NOMO-1 treated with DMSO at 0.1 percent for 48 hours (cell line): Measurements from ENCODE around the gene PITPNC1.
"Not testable (repeated sequence)": the region's sequence is repeated elsewhere in the genome, so short reads cannot be mapped to it uniquely, and the experiment has no call there.

Experiments used
- DNase-seq: peaks from one replicate; lab custom pipeline; 2025; ENCODE audit not compliant: unreplicated experiment; lab: John Stamatoyannopoulos, UW

Gene PITPNC1

DNA sequence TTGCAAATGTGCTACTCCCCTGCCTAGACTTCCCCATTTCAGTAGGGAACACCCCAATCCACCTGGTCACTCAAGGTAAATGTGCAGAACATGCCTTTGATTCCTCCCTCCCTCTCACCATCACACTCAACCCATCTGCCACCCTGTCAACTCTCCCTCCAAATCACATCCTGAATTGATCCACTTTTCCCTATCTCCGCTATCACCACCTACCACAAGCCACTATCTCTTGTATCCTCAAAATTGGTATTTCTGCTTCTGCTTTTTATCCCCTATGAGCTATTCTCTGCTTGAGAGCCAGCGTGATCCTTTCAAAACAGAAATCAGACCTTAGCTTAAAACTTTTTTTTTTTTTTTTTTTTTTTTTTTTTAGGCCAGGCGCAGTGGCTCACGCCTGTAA is 335.3 kb downstream of the PITPNC1 start:
- DNase-seq: no peak

DNA sequence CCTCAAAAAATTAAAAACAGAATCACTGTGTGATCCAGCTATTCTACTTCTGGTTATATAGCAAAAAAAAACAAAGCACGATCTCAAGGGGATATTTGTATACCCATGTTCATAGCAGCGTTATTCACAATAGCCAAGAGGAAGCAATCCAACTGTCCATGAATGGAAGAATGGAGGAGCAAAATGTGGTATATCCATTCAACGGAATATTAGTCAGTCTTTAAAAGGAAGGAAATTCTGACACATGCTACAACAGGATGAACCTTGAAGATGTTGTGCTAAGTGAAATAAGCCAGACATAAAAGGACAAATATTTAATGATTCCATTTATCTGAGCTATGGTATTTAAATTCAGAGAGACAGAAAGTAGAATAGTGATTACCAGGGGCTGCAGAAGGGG is 336.1 kb downstream of the PITPNC1 start:
- DNase-seq: no peak

DNA sequence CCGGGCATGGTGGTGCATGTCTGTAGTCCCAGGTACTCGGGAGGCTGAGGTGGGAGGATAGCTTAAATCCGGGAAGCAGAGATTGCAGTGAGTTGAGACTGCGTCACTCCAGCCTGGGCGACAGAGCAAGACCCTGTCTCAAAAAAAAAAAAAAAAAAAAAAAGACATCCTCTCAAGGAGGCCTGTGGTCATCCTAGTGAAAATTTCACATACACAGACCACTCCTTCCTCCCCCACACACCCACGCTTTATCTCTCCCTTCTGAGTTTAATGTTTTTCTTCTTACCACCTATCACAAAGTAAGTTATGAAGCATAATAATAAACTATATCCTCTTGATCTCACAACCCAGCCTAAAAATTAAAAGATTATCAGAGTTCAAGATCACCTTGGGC is 339.3 kb downstream of the PITPNC1 start:
- DNase-seq: no peak

DNA sequence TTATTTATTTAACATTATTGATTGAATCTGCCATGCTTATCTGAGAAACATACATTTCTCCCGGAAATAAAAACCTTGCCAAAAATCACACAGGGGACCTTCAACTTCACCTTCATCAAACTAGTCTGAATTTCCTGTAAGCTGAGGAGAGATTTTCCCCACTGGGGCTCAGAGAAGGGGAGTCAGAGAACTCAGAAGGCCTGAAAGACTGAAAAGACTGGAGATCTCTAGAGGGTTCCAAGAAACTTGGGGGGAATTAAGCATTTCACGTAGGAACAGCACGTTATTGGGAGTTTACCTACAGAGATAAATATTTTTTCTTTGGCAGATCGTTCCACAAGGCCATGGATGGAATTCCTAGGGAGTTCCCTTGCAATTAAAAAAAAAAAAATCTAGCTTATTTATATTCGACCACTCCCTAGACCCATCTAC is 340.1 kb downstream of the PITPNC1 start:
- DNase-seq: no peak

DNA sequence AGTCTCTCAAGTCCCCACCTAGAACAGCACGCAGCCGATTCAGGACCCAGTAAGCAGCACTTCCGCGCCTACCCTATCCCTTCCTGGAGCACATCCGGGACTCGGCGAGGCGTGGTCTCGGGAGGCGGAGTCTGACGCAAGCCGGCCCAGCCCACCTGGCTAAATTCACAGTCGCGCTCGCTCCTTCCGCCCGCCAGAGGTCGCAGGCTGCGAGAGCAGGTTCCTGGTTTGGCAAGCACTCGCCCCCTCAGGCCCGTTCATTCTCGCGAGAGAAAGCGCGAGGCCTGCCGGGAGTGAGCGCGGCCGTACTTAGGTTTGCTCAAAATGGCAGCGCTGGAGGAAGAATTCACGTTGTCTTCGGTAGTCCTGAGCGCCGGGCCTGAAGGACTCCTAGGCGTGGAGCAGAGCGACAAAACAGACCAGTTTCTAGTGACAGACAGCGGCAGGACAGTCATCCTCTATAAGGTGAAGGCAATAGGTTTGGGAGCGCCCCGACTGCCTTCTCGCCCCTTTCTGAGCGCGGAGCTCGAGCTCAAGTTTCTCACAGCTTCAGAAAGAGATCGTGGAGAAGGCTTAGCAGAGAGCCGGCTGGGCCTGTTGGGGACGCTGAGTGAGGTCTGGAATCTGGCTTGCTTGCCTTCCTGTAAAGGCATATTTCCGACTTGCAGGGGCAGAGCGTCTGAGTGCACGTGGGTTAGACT is 340.7 kb downstream of the PITPNC1 start, which contains the start of gene NOL11:
Gene NOL11 (plus strand): TSS at position 313 of the 701 bp plus-strand sequence. CDS start 12 bp downstream, at position 325.
- peak; percentile 98 for DNase-seq

DNA sequence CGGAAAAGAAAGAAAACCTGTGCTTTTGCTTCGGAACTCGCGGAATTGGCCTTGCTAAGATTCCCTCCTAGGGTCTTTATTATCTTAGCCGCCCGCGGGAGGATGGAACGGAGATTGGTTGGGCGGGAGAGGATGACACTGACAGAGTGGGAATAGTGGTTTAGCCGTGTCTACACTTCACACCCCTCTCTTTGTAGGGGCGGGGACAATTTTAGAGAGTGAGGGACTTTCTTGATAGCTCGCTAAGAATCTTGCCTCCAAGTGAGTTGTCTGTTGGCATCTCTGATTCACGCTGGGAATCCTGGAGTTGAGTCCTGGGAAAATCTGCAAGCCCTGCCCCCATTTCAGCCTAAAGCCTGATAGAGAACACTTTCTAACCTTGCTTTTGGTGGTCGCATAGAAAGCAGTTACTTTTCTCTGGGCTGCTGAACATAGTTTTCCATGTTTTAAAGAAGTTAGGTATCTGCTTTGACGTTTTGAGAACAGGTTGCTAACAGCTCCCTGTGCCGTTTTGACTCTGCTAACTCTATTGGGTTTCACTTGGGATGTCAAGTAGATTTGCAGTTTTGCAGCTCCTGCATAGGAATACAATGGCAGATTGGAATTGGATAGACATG is 341.4 kb downstream of the PITPNC1 start:
- peak; percentile 31 for DNase-seq

DNA sequence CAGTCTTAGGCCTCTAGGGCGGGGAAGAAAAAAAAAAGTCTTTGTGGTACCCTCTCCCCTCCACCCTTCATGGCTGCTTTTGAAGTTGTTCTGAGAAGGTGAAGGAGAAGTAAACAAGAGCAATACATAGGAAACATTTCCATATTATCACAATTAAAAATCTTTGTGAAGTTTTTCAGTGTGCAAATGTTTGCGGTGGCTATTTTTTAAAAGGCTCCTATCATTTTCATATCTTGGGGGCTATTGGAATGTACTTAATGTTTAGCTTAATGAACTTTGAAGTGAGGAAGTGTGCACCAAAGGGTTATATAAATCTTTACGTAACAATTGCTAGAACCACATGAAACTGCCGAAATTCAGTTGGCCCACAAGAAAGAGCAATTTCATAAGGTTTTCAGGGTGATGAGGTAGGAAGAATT is 348.3 kb downstream of the PITPNC1 start:
- DNase-seq: no peak

DNA sequence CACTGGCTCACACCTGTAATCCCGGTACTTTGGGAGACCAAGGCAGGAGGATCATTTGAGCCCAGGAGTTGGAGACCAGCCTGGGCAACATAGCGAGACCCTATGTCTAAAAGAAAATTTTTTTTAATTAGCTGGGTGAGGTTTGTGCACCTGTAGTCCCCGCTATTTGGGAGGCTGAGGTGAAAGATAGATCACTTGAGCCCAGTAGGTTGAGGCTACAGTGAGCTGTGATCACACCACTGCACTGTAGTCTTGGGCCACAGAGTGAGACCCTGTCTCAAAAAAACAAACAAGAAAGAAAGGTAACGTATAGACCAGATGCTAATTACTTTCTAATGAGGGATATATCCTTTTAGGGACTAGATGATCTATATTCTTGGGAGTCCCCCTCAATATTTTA is 348.7 kb downstream of the PITPNC1 start:
- no peak for DNase-seq

DNA sequence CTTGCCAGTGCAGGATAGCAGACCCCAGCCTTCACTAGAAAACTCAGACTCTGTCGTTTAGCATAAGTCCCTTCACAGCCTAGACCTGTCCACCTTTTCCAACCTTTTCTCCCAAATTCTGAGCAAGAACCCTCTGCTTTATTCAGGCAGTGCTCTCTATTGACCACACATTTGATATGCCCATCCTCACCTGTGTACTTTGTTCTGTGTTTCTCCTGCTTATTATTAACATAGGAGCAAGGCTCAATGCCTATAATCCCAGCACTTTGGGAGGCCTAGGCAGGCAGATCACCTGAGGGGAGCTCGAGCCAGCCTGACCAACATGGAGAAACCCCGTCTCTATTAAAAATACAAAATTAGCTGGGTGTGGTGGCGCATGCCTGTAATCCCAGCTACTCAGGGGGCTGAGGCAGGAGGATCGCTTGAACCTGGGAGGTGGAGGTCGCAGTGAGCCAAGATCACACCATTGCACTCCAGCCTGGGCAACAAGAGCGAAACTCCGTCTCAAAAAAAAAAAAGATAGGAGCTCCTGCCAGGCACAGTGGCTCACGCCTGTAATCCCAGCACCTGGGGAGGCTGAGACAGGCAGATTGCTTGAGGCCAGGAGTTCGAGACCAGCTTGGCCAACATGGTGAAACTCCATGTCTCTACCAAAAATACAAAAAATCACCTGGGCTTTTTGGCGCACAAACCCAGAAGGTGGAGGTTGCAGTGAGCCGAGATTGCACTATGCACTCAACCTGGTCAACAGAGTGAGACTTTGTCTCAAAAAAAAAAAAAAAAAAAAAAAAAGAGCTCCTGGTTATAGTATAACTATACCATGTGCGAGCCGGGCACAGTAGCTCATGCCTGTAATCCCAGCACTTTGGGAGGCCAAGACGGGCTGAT is 350.3 kb downstream of the PITPNC1 start:
- not testable (repeated sequence) for DNase-seq

DNA sequence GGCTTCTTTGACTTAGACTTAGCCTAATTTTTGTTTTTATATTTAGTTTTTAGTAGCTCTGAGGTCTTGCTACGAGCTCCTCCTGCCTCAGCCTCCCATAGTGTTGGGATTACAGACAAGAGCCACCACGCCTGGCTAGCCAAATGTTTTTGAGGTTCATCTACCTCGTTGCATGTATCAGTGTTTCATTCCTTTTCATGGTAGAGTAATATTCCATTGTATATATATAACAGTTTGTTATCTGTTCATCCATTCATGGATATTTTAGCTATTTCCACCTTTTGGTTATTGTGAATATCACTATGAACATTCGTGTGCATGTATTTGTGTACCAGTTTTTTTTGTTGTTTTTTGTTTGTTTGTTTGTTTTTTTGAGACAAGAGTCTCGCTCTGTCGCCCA is 352.8 kb downstream of the PITPNC1 start:
- no peak for DNase-seq

DNA sequence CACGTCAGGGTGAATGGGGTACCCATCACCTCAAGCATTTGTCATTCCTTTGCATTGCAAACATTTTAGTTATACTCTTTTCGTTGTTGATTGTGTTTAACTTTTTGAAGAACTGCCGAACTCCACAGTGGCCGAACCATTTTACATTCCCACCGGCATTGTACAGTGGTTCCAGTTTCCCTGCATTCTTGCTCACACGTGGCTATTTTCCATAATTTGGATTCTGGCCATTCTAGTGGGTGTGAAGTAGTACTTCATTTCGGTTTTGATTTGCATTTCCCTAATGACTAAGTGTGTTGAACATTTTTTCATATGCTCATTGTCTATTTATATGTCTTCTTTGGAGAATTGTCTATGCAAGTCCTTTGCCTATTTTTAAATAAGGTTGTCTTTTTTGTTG is 353.6 kb downstream of the PITPNC1 start:
- no peak for DNase-seq

DNA sequence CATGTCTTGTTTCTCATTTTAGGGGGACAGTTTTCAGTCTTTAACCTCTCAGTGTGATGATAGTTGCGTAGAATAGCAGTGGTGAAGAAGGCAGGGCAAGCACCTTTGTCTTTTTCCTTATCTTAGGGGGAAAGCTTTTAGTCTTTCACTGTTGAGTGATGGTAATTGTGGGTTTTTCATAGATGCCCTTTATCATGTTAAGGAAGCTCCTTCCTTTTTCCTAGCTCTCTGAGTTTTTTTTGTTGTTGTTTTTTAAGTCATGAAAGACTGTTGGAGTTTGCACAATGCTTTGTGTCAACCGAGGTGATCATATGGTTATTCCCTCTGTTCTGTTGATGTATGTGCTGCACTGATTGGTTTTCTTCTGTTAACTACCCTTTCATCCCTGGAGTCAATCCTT is 356.4 kb downstream of the PITPNC1 start:
- DNase-seq: no peak

DNA sequence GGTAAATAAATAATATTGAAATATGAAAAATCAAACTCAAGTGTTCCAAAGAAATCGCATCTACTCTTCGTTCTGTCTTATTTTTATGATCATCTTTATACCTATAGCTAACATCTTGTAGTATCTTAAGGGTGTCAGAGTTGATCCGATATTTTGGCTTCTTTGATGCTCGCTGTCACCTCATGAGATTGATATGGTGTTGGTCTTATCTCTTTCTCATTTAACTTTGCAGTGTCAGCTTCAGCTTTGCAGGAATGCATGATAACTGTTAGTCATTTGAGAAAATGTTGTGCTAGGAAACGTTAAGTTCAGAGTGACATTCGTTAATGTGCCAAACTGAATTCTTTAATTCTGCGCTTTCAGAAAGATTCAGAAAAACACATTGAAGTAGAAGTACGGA is 360.1 kb downstream of the PITPNC1 start:
- no peak for DNase-seq

DNA sequence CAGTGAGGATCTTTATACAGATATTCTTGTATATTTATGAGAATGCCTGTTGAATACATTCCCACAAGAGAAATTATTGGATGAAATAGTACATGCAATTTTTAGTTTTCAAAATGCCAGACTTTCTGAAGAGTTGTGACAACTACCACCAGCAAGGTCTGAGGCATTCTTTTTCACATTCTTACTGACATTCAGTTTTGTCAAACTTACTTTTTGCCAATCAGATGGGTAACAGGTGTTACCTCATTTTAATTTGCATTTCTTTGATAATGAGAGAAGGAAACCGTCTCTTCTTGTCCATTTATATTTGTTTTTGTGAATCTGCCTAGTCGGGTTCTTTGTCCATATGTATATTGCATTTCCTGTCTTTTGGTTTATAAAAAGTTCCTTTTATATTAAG is 364.9 kb downstream of the PITPNC1 start:
- no peak for DNase-seq
